HepG2 (cell line): ENCODE results near the gene CFAP69. TPM values are rescaled to one million over a fixed set of nuclear protein-coding genes. Genes with fewer than 3 reads are reported as not detected.

Experiments
- ETS1 ChIP-seq: sonication (generic); formaldehyde crosslinking; IDR thresholded peaks from 2 replicates; pipeline ENCODE4 v1.4.0; 2020; ENCODE audit warnings: missing genetic modification reagents
- HCFC1 ChIP-seq: fragments of 150-350 bp; IDR thresholded peaks from 2 replicates; pipeline ENCODE4 v1.6.1; 2014; ENCODE audit warnings: low read depth, low read length
- HDAC6 ChIP-seq: fragments of 200-600 bp; sonication (generic); IDR thresholded peaks from 2 replicates; pipeline ENCODE4 v1.7.0; 2017; ENCODE audit warnings: mild to moderate bottlenecking, antibody characterized with exemption, low read length, low read depth
- HOXA7 ChIP-seq: sonication (generic); formaldehyde crosslinking; IDR thresholded peaks from 2 replicates; pipeline ENCODE4 v1.8.1; 2022; ENCODE audit warnings: mild to moderate bottlenecking, missing genetic modification reagents, moderate library complexity
- IRX3 ChIP-seq: sonication (generic); formaldehyde crosslinking; IDR thresholded peaks from 2 replicates; pipeline ENCODE4 v1.8.1; 2023; ENCODE audit warnings: mild to moderate bottlenecking, low read depth, missing genetic modification reagents, borderline replicate concordance
- MLXIP ChIP-seq: sonication (generic); formaldehyde crosslinking; IDR thresholded peaks from 2 replicates; pipeline ENCODE4 v1.9.0; 2021; ENCODE audit warnings: missing genetic modification reagents, borderline replicate concordance
- MYC ChIP-seq: sonication (generic); formaldehyde crosslinking; IDR thresholded peaks from 2 replicates; pipeline ENCODE4 v1.9.0; 2021; ENCODE audit warnings: missing genetic modification reagents, borderline replicate concordance
- NFRKB ChIP-seq: fragments of 450-650 bp; IDR thresholded peaks from 2 replicates; pipeline ENCODE4 v1.6.1; 2017
- PCBP2 ChIP-seq: fragments of 200-400 bp; formaldehyde crosslinking; optimal IDR thresholded peaks from 2 replicates; pipeline ENCODE3; 2018; ENCODE audit warnings: low read length, low read depth; ENCODE audit not compliant: poor library complexity, severe bottlenecking
- PHF8 ChIP-seq: sonication (generic); formaldehyde crosslinking; IDR thresholded peaks from 2 replicates; pipeline ENCODE4 v1.5.0; 2020; ENCODE audit warnings: missing genetic modification reagents
- PRDM15 ChIP-seq: sonication (generic); formaldehyde crosslinking; IDR thresholded peaks from 2 replicates; pipeline ENCODE4 v1.4.0; 2020; ENCODE audit warnings: missing genetic modification reagents
- SATB2 ChIP-seq: sonication (generic); formaldehyde crosslinking; IDR thresholded peaks from 2 replicates; pipeline ENCODE4 v1.5.0; 2020; ENCODE audit warnings: missing genetic modification reagents
- SOX13 ChIP-seq, 3 experiments: fragments of 450-650 bp in 1 of 3; sonication (generic) in 1 of 3; formaldehyde crosslinking in 1 of 3; IDR thresholded peaks in 2 of 3; conservative IDR thresholded peaks in 1 of 3; 2 replicates each; pipeline versions ENCODE4 v1.5.0 to v1.6.1; 2016 to 2020; ENCODE audit warnings: antibody characterized with exemption in 1 of 3, mild to moderate bottlenecking in 1 of 3, missing compliant biosample characterization in 1 of 3, missing genetic modification reagents in 1 of 3, moderate library complexity in 1 of 3
- STAT5B ChIP-seq: sonication (generic); formaldehyde crosslinking; IDR thresholded peaks from 2 replicates; pipeline ENCODE4 v1.4.0; 2020; ENCODE audit warnings: missing genetic modification reagents
- TEF ChIP-seq: sonication (generic); formaldehyde crosslinking; IDR thresholded peaks from 2 replicates; pipeline ENCODE4 v1.5.0; 2020; ENCODE audit warnings: missing genetic modification reagents
- ZNF256 ChIP-seq: sonication (generic); formaldehyde crosslinking; conservative IDR thresholded peaks from 2 replicates; pipeline ENCODE4 v1.4.0; 2020; ENCODE audit warnings: missing genetic modification reagents
- ZNF431 ChIP-seq: sonication (generic); formaldehyde crosslinking; IDR thresholded peaks from 2 replicates; pipeline ENCODE4 v1.9.0; 2022; ENCODE audit warnings: missing genetic modification reagents, low read depth, mild to moderate bottlenecking, borderline replicate concordance
- ZNF484 ChIP-seq: sonication (generic); formaldehyde crosslinking; IDR thresholded peaks from 2 replicates; pipeline ENCODE4 v1.5.1; 2020; ENCODE audit warnings: mild to moderate bottlenecking, low read depth, missing genetic modification reagents, borderline replicate concordance
- ZNF552 ChIP-seq: sonication (generic); formaldehyde crosslinking; IDR thresholded peaks from 2 replicates; pipeline ENCODE4 v1.9.0; 2022; ENCODE audit warnings: missing genetic modification reagents, mild to moderate bottlenecking, borderline replicate concordance
- ZNF567 ChIP-seq: sonication (generic); formaldehyde crosslinking; IDR thresholded peaks from 2 replicates; pipeline ENCODE4 v1.8.1; 2023; ENCODE audit warnings: mild to moderate bottlenecking, missing genetic modification reagents, borderline replicate concordance
- polyA plus RNA-seq, 8 experiments: library from polyadenylated mRNA; depleted of rRNA in 3 of 8; stranded (reverse) in 7 of 8; unstranded in 1 of 8; fragments of >200 nt; fragmentation: Illumina TruSeq in 4 of 8; extraction: Trizol in 4 of 8; gene quantifications; 2 replicates each; pipeline versions ENCODE4 v1.2.1 to v1.2.3, GENCODE V29; 2011 to 2016; ENCODE audit warnings: low read depth in 4 of 8, missing spikeins in 1 of 8, mixed read lengths in 1 of 8; ENCODE audit not compliant: insufficient read depth in 1 of 8
- total RNA-seq, 5 experiments: library from RNA; depleted of rRNA; stranded (reverse); fragments of >200 nt; fragmentation: Illumina TruSeq; extraction: Trizol; gene quantifications; 2 replicates each; pipeline ENCODE4 v1.2.3, GENCODE V29; 2016; ENCODE audit warnings: low read depth in 1 of 5

Gene CFAP69
- total and polyA plus RNA-seq, 2 of the 13 experiments (the other 11 are each of a cell fraction or from before 2014, with no cell fraction given): 2.2 to 4.0 TPM

GRCh38 chr7:90346336-90347125 lies 101.6 kb downstream of the CFAP69 start, which contains the start of gene GTPBP10 (continued):
- TF ChIP-seq PHF8 (CRISPR knock-in tag): peak; percentile 92
- no peak for TF ChIP-seq ZNF256 (CRISPR knock-in tag)
- peak; percentile 76 for TF ChIP-seq HCFC1
- no peak for TF ChIP-seq HOXA7
- no peak for TF ChIP-seq SATB2 (CRISPR knock-in tag)
- TF ChIP-seq IRX3 (CRISPR knock-in tag): no peak; the same call in 1 of the 2 replicates
- TF ChIP-seq SOX13 (IDR thresholded peaks at IDR 0.05): no peak
- TF ChIP-seq SOX13 (CRISPR knock-in tag; conservative IDR thresholded peaks at IDR 0.05 in 1 of 2, IDR thresholded peaks at IDR 0.05 in 1 of 2): peak in 1 of 2 experiments; percentile 32; a peak in 1 of 4 replicates
- no peak; the same call in 1 of the 2 replicates for TF ChIP-seq ZNF431 (CRISPR knock-in tag)
- TF ChIP-seq ZNF552: no peak
- TF ChIP-seq NFRKB: no peak
- no peak for TF ChIP-seq ETS1 (CRISPR knock-in tag)
- no peak for TF ChIP-seq PRDM15 (CRISPR knock-in tag)
- TF ChIP-seq STAT5B (CRISPR knock-in tag): no peak
- 0 out of 2 replicates have a peak, but pooled peaks have one; percentile 71 for TF ChIP-seq ZNF567 (CRISPR knock-in tag)
- TF ChIP-seq HDAC6: no peak
- no peak for TF ChIP-seq MLXIP
- peak; percentile 96 for TF ChIP-seq MYC (CRISPR knock-in tag)
- TF ChIP-seq TEF (CRISPR knock-in tag): no peak; the same call in 1 of the 2 replicates
- TF ChIP-seq PCBP2: no peak
- TF ChIP-seq ZNF484: no peak
